Endothelial cell of umbilical vein (primary cell): Measurements from ENCODE around the gene MASP1. TPM values are rescaled to one million over a fixed set of nuclear protein-coding genes. Genes with fewer than 3 reads are reported as not detected.

ENCODE experiments used
- BruUV-seq: library from RNA; stranded (reverse); fragments of 400-500 nt; replicated peaks from 2 replicates; lab custom pipeline; 2021; lab: Mats Ljungman, UMichigan
- CTCF ChIA-PET: fragments of 300-600, 350-600 bp; sonication (Branson Sonifier 250); formaldehyde crosslinking; loops from one replicate; lab custom pipeline; 2021; ENCODE audit warnings: antibody characterized with exemption, inconsistent platforms; lab: Charles Lee
- POLR2A ChIA-PET: fragments of 300-600, 350-600 bp; sonication (Branson Sonifier 250); formaldehyde crosslinking; loops from one replicate; lab custom pipeline; 2021; ENCODE audit warnings: antibody characterized with exemption, inconsistent platforms; lab: Charles Lee
- DNase-seq: peaks from one replicate; pipeline ENCODE4 v3.0.0-alpha.2; 2011; ENCODE audit warnings: low read depth, low spot score
- FAIRE-seq: peaks from 2 replicates; lab custom pipeline; 2011; peaks lifted over from hg19 to GRCh38; lab: Jason Lieb, UNC
- H2AFZ ChIP-seq: 2 replicates; pipeline ENCODE4 v1.6.0; 2012; ENCODE audit warnings: low read depth, low read length, control low read depth, inconsistent platforms
- H3K27ac ChIP-seq: 2 replicates; pipeline ENCODE4 v1.5.1; 2011; ENCODE audit warnings: low read depth, mild to moderate bottlenecking, control low read depth, low read length, moderate library complexity; ENCODE audit not compliant: insufficient read depth
- H3K27me3 ChIP-seq, 2 experiments: 2 replicates each; pipeline versions ENCODE4 v1.6.0 to v1.6.1; 2011; ENCODE audit warnings: low read length in 2 of 2, mixed read lengths in 1 of 2; ENCODE audit not compliant: control insufficient read depth in 2 of 2, insufficient read depth in 2 of 2
- H3K36me3 ChIP-seq, 2 experiments: 2 replicates in 1 of 2; 3 replicates in 1 of 2; pipeline ENCODE4 v1.5.1; 2011; ENCODE audit warnings: low read length in 2 of 2, mild to moderate bottlenecking in 1 of 2, moderate library complexity in 1 of 2; ENCODE audit not compliant: control insufficient read depth in 2 of 2, insufficient read depth in 2 of 2; ENCODE audit errors: extremely low read depth in 1 of 2
- H3K4me1 ChIP-seq: 3 replicates; pipeline ENCODE4 v1.5.1; 2011; ENCODE audit warnings: mild to moderate bottlenecking, low read length; ENCODE audit not compliant: control insufficient read depth, insufficient read depth; ENCODE audit errors: extremely low read depth
- H3K4me2 ChIP-seq: 2 replicates; pipeline ENCODE4 v1.6.1; 2011; ENCODE audit warnings: low read length, control low read depth, mixed read lengths; ENCODE audit not compliant: insufficient read depth
- H3K4me3 ChIP-seq, 3 experiments: fragments of 200-600 bp in 1 of 3; sonication (generic), shearing (Covaris generic) in 1 of 3; replicated peaks in 1 of 3; 2 replicates each; pipeline ENCODE4 v1.5.1; 2011 to 2016; ENCODE audit warnings: control low read depth in 3 of 3, low read length in 3 of 3, mild to moderate bottlenecking in 2 of 3, inconsistent platforms in 1 of 3, low read depth in 1 of 3, moderate library complexity in 1 of 3; ENCODE audit not compliant: insufficient read depth in 1 of 3
- H3K79me2 ChIP-seq: 2 replicates; pipeline ENCODE4 v1.6.0; 2012; ENCODE audit warnings: low read length, inconsistent platforms; ENCODE audit not compliant: control insufficient read depth, insufficient read depth
- H3K9ac ChIP-seq: replicated peaks from 2 replicates; pipeline ENCODE3; 2011; ENCODE audit warnings: low read length, control low read depth; ENCODE audit not compliant: insufficient read depth; ENCODE audit errors: extremely low read depth
- H3K9me1 ChIP-seq: replicated peaks from 3 replicates; pipeline ENCODE4 v1.6.0; 2011; ENCODE audit warnings: mild to moderate bottlenecking, low read length; ENCODE audit not compliant: control insufficient read depth, insufficient read depth; ENCODE audit errors: extremely low read depth
- H3K9me3 ChIP-seq: replicated peaks from 2 replicates; pipeline ENCODE4 v1.5.1; 2012; ENCODE audit warnings: low read length, inconsistent platforms; ENCODE audit not compliant: control insufficient read depth, insufficient read depth
- H4K20me1 ChIP-seq: replicated peaks from 2 replicates; pipeline ENCODE3; 2011; ENCODE audit warnings: mild to moderate bottlenecking, low read length; ENCODE audit not compliant: control insufficient read depth, insufficient read depth; ENCODE audit errors: extremely low read depth
- CTCF ChIP-seq, 2 donors: IDR thresholded peaks; 1 replicate in 1 of 2; 2 replicates in 1 of 2; pipeline ENCODE4 v1.5.1; 2011; ENCODE audit warnings: low read length in 2 of 2, mild to moderate bottlenecking in 2 of 2, moderate library complexity in 2 of 2, control low read depth in 1 of 2, inconsistent platforms in 1 of 2, low read depth in 1 of 2; ENCODE audit not compliant: insufficient read depth in 1 of 2; ENCODE audit errors: extremely low read depth in 1 of 2
- EZH2 ChIP-seq: IDR thresholded peaks from 2 replicates; pipeline ENCODE4 v1.6.1; 2012; ENCODE audit warnings: borderline replicate concordance, low read depth, mild to moderate bottlenecking, moderate library complexity, low read length, inconsistent platforms; ENCODE audit not compliant: severe bottlenecking
- FOS ChIP-seq: IDR thresholded peaks from 2 replicates; pipeline ENCODE4 v1.6.1; 2011; ENCODE audit warnings: mild to moderate bottlenecking, low read length, moderate library complexity, borderline replicate concordance; ENCODE audit not compliant: insufficient read depth
- GATA2 ChIP-seq: IDR thresholded peaks from 2 replicates; pipeline ENCODE4 v1.7.0; 2011; ENCODE audit warnings: low read depth, mild to moderate bottlenecking, moderate library complexity, mixed read lengths, low read length; ENCODE audit not compliant: insufficient read length, insufficient read depth
- JUN ChIP-seq: IDR thresholded peaks from 2 replicates; pipeline ENCODE4 v1.6.1; 2011; ENCODE audit warnings: borderline replicate concordance, low read depth; ENCODE audit not compliant: insufficient read length, insufficient read depth
- MAX ChIP-seq: IDR thresholded peaks from 2 replicates; pipeline ENCODE4 v1.6.1; 2011; ENCODE audit not compliant: insufficient read depth, insufficient read length
- MYC ChIP-seq: IDR thresholded peaks from one replicate; pipeline ENCODE4 v1.6.1; 2011; ENCODE audit warnings: mild to moderate bottlenecking, low read depth, low read length
- POLR2A ChIP-seq: IDR thresholded peaks from 2 replicates; pipeline ENCODE4 v1.6.1; 2012; ENCODE audit warnings: low read depth, mild to moderate bottlenecking, control low read depth, low read length
- POLR2AphosphoS5 ChIP-seq: IDR thresholded peaks from 2 replicates; pipeline ENCODE4 v1.6.1; 2012; ENCODE audit warnings: low read depth, mild to moderate bottlenecking, control low read depth, low read length, moderate library complexity; ENCODE audit not compliant: insufficient read depth
- dilution Hi-C: fragments of 300-500 bp; cut with MboI; formaldehyde crosslinking; loops from one replicate; pipeline ENCODE4 v1.15.0; 2019; ENCODE audit warnings: low sequenced_read_pairs; ENCODE audit not compliant: extremely low pct_ligation_motif_present
- intact Hi-C: fragments of 100-400 bp; cut with micrococcal nuclease; formaldehyde crosslinking; loops from one replicate; pipeline ENCODE4 v1.10.0; 2022
- polyA plus RNA-seq, 4 experiments: library from polyadenylated mRNA; depleted of rRNA in 3 of 4; stranded (reverse) in 3 of 4; unstranded in 1 of 4; fragments of >200 nt; gene quantifications; 2 replicates each; pipeline versions ENCODE4 v1.2.1 to v1.2.3, GENCODE V29; 2011 to 2012; ENCODE audit warnings: missing spikeins in 1 of 4
- total RNA-seq: library from RNA; stranded (reverse); gene quantifications from 2 replicates; pipeline ENCODE4 v1.2.3, GENCODE V29; 2021

The MASP1 gene
- total and polyA plus RNA-seq, 2 donors (not counting 3 experiments of a cell fraction or from before 2014, with no cell fraction given), result 0.31 to 0.50 TPM

GRCh38 chr3:187209491-187209890 is 82.0 kb downstream of the MASP1 start:
- no peaks in the 10 kb centered on the region for H3K36me3 ChIP-seq
- intact Hi-C loops (no loop called here), dilution Hi-C loops (no loop called here)
- no peak for DNase-seq
- ChIA-PET POLR2A (no interaction called here), CTCF (interaction anchor here (1.0 to 3.3 kb wide), 3 partner anchors 11 to 470 kb away, joined by 4 to 19 read pairs (median 13); no protein-coding TSS in a partner anchor)
- H3K79me2 ChIP-seq, result no peaks in the 10 kb centered on the region
- H3K27ac ChIP-seq, result no peak overlapping the region
- no peaks in the 10 kb centered on the region for H3K9me1 ChIP-seq
- no peak overlapping the region for H3K4me2 ChIP-seq
- no peak overlapping the region for H3K9ac ChIP-seq
- no peak for FAIRE-seq
- no peaks in the 10 kb centered on the region for H3K4me1 ChIP-seq
- H3K9me3 ChIP-seq, result no peaks in the 10 kb centered on the region
- BruUV-seq, result no TSS peak
- no peak overlapping the region for H3K4me3 ChIP-seq
- H4K20me1 ChIP-seq, result no peaks in the 10 kb centered on the region
- H3K27me3 ChIP-seq, result peaks cover 0 to 2% of the 10 kb centered on the region in 2 experiments
- TF ChIP-seq MAX, result no peak
- no peak for TF ChIP-seq JUN
- TF ChIP-seq MYC, result no peak
- TF ChIP-seq CTCF (IDR thresholded peaks at IDR 0.05; ENCODE audit: extremely low read depth in 1 of 2, insufficient read depth in 1 of 2, low read depth in 1 of 2, low read length in 2 of 2), result no peak
- TF ChIP-seq GATA2, result no peak
- no peak for TF ChIP-seq FOS
- TF ChIP-seq POLR2A, result no peak
- TF ChIP-seq EZH2, result no peak
- no peak for TF ChIP-seq POLR2AphosphoS5
- H2AFZ ChIP-seq, result no peak overlapping the region
